ENCODE measurements around the gene ZNF277.

ZNF277 gene

GRCh38 chr7:112185005-112185834 is 21.3 kb upstream of the ZNF277 start:
- no peak for DNase-seq

GRCh38 chr7:112186300-112186699 is 20.2 kb upstream of the ZNF277 start:
- DNase-seq: no peak

- no peak for DNase-seq
Measured at GRCh38 chr7:112188257-112188656, 18.2 kb upstream of the ZNF277 start.

- DNase-seq: no peak
Measured at GRCh38 chr7:112189691-112190090, 16.8 kb upstream of the ZNF277 start.

- DNase-seq: no peak
Measured at GRCh38 chr7:112190120-112190519, 16.4 kb upstream of the ZNF277 start.

GRCh38 chr7:112192236-112193154 is 14.0 kb upstream of the ZNF277 start:
- no peak for DNase-seq

- no peak for DNase-seq
Measured at GRCh38 chr7:112193915-112194502, 12.5 kb upstream of the ZNF277 start.

- no peak for DNase-seq
Measured at GRCh38 chr7:112195717-112196116, 10.8 kb upstream of the ZNF277 start.

- no peak for DNase-seq
Measured at GRCh38 chr7:112197322-112197721, 9.2 kb upstream of the ZNF277 start.

- DNase-seq: no peak
Measured at GRCh38 chr7:112199035-112199655, 7.3 kb upstream of the ZNF277 start.

GRCh38 chr7:112199672-112200071 is 6.8 kb upstream of the ZNF277 start:
- DNase-seq: no peak

GRCh38 chr7:112201411-112201810 is 5.1 kb upstream of the ZNF277 start:
- no peak for DNase-seq

- no peak for DNase-seq
Measured at GRCh38 chr7:112201839-112202238, 4.7 kb upstream of the ZNF277 start.

GRCh38 chr7:112202816-112203215 is 3.7 kb upstream of the ZNF277 start:
- no peak for DNase-seq

- no peak for DNase-seq
Measured at GRCh38 chr7:112203365-112203739, 3.1 kb upstream of the ZNF277 start.

GRCh38 chr7:112204499-112205342 is 1.8 kb upstream of the ZNF277 start:
- peak; percentile 13 for DNase-seq

GRCh38 chr7:112205343-112206237 is 905 bp upstream of the ZNF277 start:
- peak; percentile 28 for DNase-seq

GRCh38 chr7:112206991-112207592 is 597 bp downstream of the ZNF277 start:
- DNase-seq: peak; percentile 33

- no peak for DNase-seq
Measured at GRCh38 chr7:112207765-112208164, 1.3 kb downstream of the ZNF277 start.

GRCh38 chr7:112211348-112211907 is 4.9 kb downstream of the ZNF277 start:
- no peak for DNase-seq

Measured in OCI-M1 (cell line).